K562 (cell line): ENCODE measurements around the gene CNTROB. TPM values are rescaled to one million over a fixed set of nuclear protein-coding genes. Genes with fewer than 3 reads are reported as not detected.

Experiments used
- ATF6 ChIP-seq: sonication (generic); formaldehyde crosslinking; IDR thresholded peaks from 2 replicates; pipeline ENCODE4 v1.4.0; 2020; ENCODE audit warnings: mild to moderate bottlenecking, missing genetic modification reagents
- DNMT1 ChIP-seq: fragments of 450-650 bp; IDR thresholded peaks from 2 replicates; pipeline ENCODE4 v1.6.1; 2016; ENCODE audit warnings: antibody characterized with exemption, mild to moderate bottlenecking
- E2F8 ChIP-seq: fragments of 450-650 bp; IDR thresholded peaks from 2 replicates; pipeline ENCODE4 v1.7.1; 2018; ENCODE audit warnings: mild to moderate bottlenecking, low read depth; ENCODE audit not compliant: partially characterized antibody
- GTF2B ChIP-seq: IDR thresholded peaks from 2 replicates; pipeline ENCODE4 v1.6.1; 2011; ENCODE audit not compliant: insufficient read length; ENCODE audit errors: extremely low read depth
- HES1 ChIP-seq: fragments of 450-650 bp; IDR thresholded peaks from 2 replicates; pipeline ENCODE4 v1.6.1; 2016; ENCODE audit warnings: low read depth, mild to moderate bottlenecking, moderate library complexity
- HOMEZ ChIP-seq: fragments of 250-450 bp; sonication (Bioruptor Pico); IDR thresholded peaks from 2 replicates; pipeline ENCODE4 v1.4.0; 2020; ENCODE audit warnings: mild to moderate bottlenecking, moderate library complexity
- MLLT1 ChIP-seq, 2 experiments: fragments of 450-650 bp; IDR thresholded peaks; 2 replicates each; pipeline ENCODE4 v1.6.1; 2016
- NCOA6 ChIP-seq: fragments of 450-650 bp; IDR thresholded peaks from 2 replicates; pipeline ENCODE4 v1.6.1; 2017; ENCODE audit warnings: mild to moderate bottlenecking
- NFIX ChIP-seq: fragments of 250-450 bp; sonication (Bioruptor Pico); IDR thresholded peaks from 2 replicates; pipeline ENCODE4 v1.4.0; 2020; ENCODE audit warnings: low read depth, mild to moderate bottlenecking, moderate library complexity
- RFX1 ChIP-seq: fragments of 450-650 bp; IDR thresholded peaks from 2 replicates; pipeline ENCODE4 v1.6.1; 2016; ENCODE audit warnings: mild to moderate bottlenecking, moderate library complexity
- TFE3 ChIP-seq: fragments of 450-650 bp; formaldehyde crosslinking; IDR thresholded peaks from 2 replicates; pipeline ENCODE4 v1.4.0; 2020; ENCODE audit warnings: mild to moderate bottlenecking, mixed read lengths
- ZKSCAN3 ChIP-seq: fragments of 250-450 bp; sonication (Bioruptor Pico); IDR thresholded peaks from 2 replicates; pipeline ENCODE4 v1.4.0; 2020
- ZNF395 ChIP-seq: fragments of 200-800 bp; sonication (Bioruptor generic); IDR thresholded peaks from 2 replicates; pipeline ENCODE4 v1.6.1; 2017; ENCODE audit warnings: missing genetic modification characterization, missing compliant biosample characterization
- ZNF57 ChIP-seq: fragments of 450-650 bp; formaldehyde crosslinking; IDR thresholded peaks from 2 replicates; pipeline ENCODE4 v1.4.0; 2020; ENCODE audit warnings: mild to moderate bottlenecking, moderate library complexity
- ZNF707 ChIP-seq: fragments of 250-450 bp; sonication (Bioruptor Pico); conservative IDR thresholded peaks from 2 replicates; pipeline ENCODE4 v1.8.0; 2022; ENCODE audit warnings: inconsistent platforms, mild to moderate bottlenecking, moderate library complexity
- polyA plus RNA-seq, 8 experiments: library from polyadenylated mRNA; depleted of rRNA in 4 of 8; stranded (reverse) in 5 of 8; unstranded in 3 of 8; fragments of >200 nt; fragmentation: Nextera tagmentation in 2 of 8; fragmentation: Illumina TruSeq in 1 of 8; extraction: Ambion mirVana in 2 of 8; extraction: Trizol in 1 of 8; gene quantifications; 2 replicates each; pipeline versions ENCODE4 v1.2.1 to v1.2.3, GENCODE V29; 2011 to 2014; ENCODE audit warnings: inconsistent platforms in 1 of 8, missing spikeins in 1 of 8
- total RNA-seq, 7 experiments: library from RNA; depleted of rRNA in 6 of 7; stranded (reverse); fragments of >200 nt in 6 of 7; fragmentation: Illumina TruSeq in 2 of 7; extraction: Trizol in 2 of 7; gene quantifications; 2 replicates each; pipeline versions ENCODE4 v1.2.1 to v1.2.3, GENCODE V29; 2011 to 2021; ENCODE audit warnings: low replicate concordance in 1 of 7

CNTROB gene
- total and polyA plus RNA-seq, 9 of the 15 experiments (the other 6 are each of a cell fraction or from before 2014, with no cell fraction given), result 1.9 to 33.3 (median 23.0) TPM

- TF ChIP-seq ZNF395 (CRISPR knock-in tag) (peak; percentile 60; the same call in 1 of the 2 replicates), ATF6 (CRISPR knock-in tag) (no peak), NFIX (CRISPR knock-in tag) (no peak), RFX1 (no peak), HES1 (no peak), DNMT1 (no peak), TFE3 (no peak), E2F8 (no peak), ZKSCAN3 (no peak), HOMEZ (CRISPR knock-in tag) (no peak), ZNF57 (no peak), MLLT1 (IDR thresholded peaks at IDR 0.05) (peak in 1 of 2 experiments; percentile 6; a peak in 1 of 4 replicates), ZNF707 (CRISPR knock-in tag) (no peak), GTF2B (no peak), NCOA6 (no peak)
Measured at GRCh38 chr17:7932483-7932891, 481 bp downstream of the CNTROB start (continued).
